A549 (cell line): Measurements from ENCODE around the gene MIB1.
"Not testable (repeated sequence)": the region's sequence is repeated elsewhere in the genome, so short reads cannot be mapped to it uniquely, and the experiment has no call there.

ENCODE experiments used
- BCL3 ChIP-seq: fragments of >200 bp; sonication (Bioruptor Twin); formaldehyde crosslinking; IDR thresholded peaks from 3 replicates; pipeline ENCODE4 v1.6.1; 2016
- CTCF ChIP-seq: fragments of >200 bp; sonication (Bioruptor Twin); formaldehyde crosslinking; IDR thresholded peaks from 3 replicates; pipeline ENCODE4 v1.5.1; 2016
- ELK1 ChIP-seq: fragments of 150-350 bp; IDR thresholded peaks from 2 replicates; pipeline ENCODE4 v1.6.1; 2014; ENCODE audit warnings: low read depth, mild to moderate bottlenecking, low read length
- HES2 ChIP-seq: fragments of >200 bp; sonication (Bioruptor Twin); formaldehyde crosslinking; IDR thresholded peaks from 2 replicates; pipeline ENCODE4 v1.6.1; 2016
- HMGXB4 ChIP-seq: fragments of 250-450 bp; sonication (Bioruptor Pico); IDR thresholded peaks from 2 replicates; pipeline ENCODE4 v1.5.0; 2021; ENCODE audit warnings: mild to moderate bottlenecking, moderate library complexity, borderline replicate concordance
- JUN ChIP-seq, 2 experiments: fragments of >200 bp; sonication (Bioruptor Twin); formaldehyde crosslinking; IDR thresholded peaks; 2 replicates in 1 of 2; 3 replicates in 1 of 2; pipeline ENCODE4 v1.6.1; 2016 to 2017
- MAZ ChIP-seq: fragments of 150-350 bp; IDR thresholded peaks from 2 replicates; pipeline ENCODE4 v1.6.1; 2014; ENCODE audit warnings: antibody characterized with exemption, low read depth, low read length, borderline replicate concordance
- PBX3 ChIP-seq: IDR thresholded peaks from 2 replicates; pipeline ENCODE4 v1.6.1; 2012
- POLR2A ChIP-seq: IDR thresholded peaks from 2 replicates; pipeline ENCODE4 v1.6.1; 2012; ENCODE audit warnings: mild to moderate bottlenecking, low read length
- POLR2AphosphoS2 ChIP-seq: conservative IDR thresholded peaks from 2 replicates; pipeline ENCODE4 v1.6.1; 2012; ENCODE audit warnings: low read length, improper control_type of control experiment, inconsistent platforms
- RAD21 ChIP-seq, 2 experiments: fragments of >200 bp in 1 of 2; sonication (Bioruptor Twin) in 1 of 2; formaldehyde crosslinking in 1 of 2; IDR thresholded peaks in 1 of 2; conservative IDR thresholded peaks in 1 of 2; 2 replicates in 1 of 2; 3 replicates in 1 of 2; pipeline ENCODE4 v1.6.1; 2012 to 2018; ENCODE audit warnings: inconsistent platforms in 1 of 2

- TF ChIP-seq JUN (IDR thresholded peaks at IDR 0.05); CTCF; POLR2A; PBX3; RAD21 (conservative IDR thresholded peaks at IDR 0.05 in 1 of 2, IDR thresholded peaks at IDR 0.05 in 1 of 2); POLR2AphosphoS2; HMGXB4 (CRISPR knock-in tag); ELK1; BCL3; HES2; MAZ: not testable (repeated sequence)
Measured at GRCh38 chr18:21796089-21796488, 55.5 kb downstream of the MIB1 start.
